ENCODE measurements around the gene FAM151A.
"Not testable (repeated sequence)": the region's sequence is repeated elsewhere in the genome, so short reads cannot be mapped to it uniquely, and the experiment has no call there.

Gene FAM151A

DNA sequence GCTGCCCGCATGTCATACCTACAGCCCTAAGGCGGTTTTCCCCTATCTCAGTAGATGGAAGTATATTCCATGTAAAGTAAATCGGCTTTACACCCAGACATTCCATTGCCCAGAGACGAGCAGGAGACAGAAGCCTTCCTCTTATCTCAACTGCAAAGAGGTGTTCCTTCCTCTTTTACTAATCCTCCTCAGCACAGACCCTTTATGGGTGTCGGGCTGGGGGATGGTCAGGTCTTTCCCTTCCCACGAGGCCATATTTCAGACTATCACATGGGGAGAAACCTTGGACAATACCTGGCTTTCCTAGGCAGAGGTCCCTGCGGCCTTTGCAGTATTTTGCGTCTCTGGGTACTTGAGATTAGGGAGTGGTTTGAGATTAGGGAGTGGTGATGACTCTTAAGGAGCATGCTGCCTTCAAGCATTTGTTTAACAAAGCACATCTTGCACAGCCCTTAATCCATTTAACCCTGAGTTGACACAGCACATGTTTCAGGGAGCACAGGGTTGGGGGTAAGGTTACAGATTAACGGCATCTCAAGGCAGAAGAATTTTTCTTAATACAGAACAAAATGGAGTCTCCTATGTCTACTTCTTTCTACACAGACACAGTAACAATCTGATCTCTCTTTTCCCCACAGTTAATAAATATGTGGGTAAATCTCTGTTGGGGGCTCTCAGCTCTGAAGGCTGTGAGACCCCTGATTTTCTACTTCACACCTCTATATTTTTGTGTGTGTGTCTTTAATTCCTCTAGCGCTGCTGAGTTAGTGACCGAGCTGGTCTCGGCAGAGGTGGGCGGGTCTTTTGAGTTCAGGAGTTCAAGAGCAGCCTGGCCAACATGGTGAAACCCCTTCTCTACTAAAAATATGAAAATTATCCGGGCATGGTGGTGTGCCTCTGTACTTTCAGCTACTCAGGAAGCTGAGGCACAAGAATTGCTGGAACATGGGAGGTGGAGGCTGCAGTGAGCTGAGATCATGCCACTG lies 13.4 kb upstream of the FAM151A start:
- not testable (repeated sequence) for DNase-seq

DNA sequence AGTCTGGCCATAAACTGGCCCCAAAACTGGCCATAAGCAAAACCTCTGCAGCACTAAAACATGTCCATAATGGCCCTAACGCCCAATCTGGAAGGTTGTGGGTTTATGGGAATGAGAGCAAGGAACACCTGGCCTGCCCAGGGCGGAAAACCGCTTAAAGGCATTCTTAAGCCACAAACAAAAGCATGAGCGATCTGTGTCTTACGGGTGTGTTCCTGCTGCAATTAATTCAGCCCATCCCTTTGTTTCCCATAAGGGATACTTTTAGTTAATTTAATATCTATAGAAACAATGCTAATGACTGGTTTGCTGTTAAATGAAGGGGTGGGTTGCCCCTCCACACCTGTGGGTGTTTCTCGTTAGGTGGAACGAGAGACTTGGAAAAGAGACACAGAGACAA lies 12.5 kb upstream of the FAM151A start:
- not testable (repeated sequence) for DNase-seq

DNA sequence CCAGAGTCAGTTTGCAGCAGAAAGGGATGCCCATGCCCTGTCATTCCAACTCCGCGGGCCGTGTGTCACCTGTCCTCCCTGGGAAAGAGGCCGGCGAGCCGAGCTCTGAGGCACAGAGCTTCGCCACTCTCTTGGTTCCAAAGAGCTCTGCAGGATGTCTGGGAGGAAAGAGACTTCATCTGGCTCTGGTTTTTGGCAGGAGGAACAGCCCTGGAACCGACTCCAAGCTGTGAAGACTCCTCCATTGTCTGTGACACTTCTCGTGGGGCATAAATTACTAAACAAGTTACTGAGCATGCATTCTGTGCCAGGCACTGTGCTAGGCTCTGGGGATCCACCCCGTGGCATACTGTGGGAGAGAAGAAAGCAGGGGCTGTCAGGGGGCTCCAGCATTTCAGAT lies 3.9 kb upstream of the FAM151A start:
- no peak for DNase-seq

DNA sequence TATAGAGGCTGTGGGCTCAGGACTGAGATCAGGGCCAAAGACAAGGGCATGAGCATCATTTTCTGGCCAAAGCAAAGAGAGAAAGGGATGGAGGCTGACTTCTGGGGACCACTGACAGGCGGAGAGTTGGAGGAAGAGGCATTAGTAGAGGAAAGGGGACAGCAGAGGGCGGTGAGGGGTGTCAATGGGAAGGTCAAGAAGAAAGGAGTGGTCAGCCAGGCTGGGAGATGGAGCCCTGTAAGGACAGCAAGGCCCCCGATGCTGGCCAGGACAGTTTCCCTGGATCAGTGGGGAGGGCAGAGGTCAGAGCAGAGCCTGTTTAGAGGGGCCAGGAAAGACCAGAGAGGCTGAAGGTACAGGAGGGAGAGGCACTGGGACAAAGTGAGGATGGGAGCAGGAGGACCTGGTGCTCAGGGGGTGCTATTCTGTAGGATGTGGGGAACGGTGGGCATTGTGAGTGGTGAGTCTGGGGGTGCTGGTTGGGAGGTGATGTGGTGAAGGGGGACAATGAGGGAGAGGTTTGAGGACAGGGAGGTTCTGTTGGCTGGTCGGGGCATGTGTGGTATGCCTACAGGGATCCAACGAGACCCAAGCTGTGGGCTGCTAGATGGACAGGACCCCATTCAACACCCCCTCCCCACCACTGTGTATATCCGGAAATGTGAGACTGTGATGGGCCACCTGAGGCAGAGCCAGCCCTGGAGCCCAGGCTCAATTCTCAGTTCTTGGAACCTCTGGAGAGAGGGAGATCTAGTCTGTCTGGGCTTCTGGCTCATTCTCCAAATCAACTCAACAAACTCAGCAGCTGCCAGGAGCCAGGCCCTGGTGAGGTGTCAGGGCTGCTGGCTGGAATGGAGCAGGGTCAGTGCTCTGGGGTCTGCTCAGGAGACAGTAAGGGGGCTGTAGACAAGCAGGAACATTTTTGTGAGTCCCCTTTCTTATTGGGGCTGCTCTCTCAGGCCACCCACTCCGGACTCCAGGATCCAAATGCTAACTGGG lies 1.4 kb upstream of the FAM151A start:
- no peak for DNase-seq

DNA sequence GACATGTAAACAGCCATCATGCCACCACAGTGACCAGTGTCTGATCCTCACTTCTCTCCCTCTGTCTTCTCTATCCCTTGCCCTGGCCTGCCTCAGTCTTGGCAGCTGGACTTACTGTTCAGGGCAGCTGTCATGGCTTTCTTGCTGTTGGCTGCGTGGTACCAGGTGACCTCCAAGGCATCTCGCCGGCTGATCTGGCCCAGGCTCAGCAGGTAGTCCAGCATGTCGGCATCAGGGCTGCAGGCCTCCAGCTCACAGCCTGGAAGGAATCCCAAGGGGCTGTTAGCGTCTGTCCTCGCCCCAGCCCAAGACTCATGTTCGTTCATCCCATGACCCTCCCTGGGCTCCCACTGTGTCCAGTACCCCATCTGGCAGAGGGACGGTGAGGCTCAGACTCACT lies 3.6 kb downstream of the FAM151A start:
- no peak for DNase-seq

DNA sequence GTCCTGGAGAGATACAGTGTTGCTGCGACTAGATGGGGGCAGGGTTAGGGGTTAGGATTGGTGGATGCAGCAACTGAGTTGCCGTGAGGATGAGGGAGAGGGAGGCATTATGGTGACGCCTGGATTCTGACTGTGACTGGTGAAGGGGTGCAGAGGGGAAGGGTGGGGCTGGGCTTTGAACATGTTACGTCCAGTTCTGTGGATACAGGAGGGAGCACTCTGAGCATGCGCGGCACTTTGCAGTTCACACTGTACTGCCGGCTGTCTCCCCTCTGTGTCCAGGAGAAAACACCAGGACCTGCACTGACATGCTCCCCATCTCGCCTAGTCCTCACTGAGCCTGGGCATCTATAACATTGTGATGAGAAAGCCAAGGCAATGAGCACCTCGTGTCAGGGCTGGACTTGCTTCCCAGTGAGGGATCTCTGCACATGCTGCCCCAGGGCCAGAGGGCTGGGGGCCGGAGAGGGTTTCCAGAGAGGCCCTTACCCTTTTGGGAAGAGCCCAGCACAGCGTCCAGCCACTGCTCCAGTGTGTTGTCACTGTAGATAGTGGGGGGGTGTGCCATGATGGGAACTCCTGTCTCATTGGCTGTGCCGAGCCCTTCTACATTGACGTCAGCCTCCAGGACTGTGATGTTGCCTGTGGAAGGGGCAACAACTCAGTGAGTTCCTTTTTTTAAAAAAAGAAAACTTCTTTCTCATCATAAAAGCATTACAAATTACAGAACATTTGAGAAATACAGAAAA lies 7.6 kb downstream of the FAM151A start:
- no peak for DNase-seq

DNA sequence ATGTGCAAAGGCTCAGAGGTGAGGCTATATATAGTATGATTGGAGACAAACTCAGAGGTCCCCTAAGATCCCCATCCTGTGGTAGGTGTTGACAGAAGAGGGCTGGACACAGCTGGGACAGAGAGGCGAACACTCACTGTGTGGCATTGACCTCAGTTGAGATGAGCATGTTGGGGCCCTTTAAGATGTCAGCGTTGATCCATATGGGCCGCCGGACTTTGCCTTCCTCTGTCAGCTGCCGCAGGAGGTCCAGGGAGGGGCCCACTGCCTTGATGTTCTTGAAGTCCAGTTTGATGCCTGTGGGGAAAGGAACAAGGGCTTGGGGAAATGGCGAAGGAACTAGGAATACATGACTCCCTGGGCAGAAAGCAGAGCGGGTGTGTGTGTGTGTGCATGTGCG lies 8.8 kb downstream of the FAM151A start:
- DNase-seq: no peak

DNA sequence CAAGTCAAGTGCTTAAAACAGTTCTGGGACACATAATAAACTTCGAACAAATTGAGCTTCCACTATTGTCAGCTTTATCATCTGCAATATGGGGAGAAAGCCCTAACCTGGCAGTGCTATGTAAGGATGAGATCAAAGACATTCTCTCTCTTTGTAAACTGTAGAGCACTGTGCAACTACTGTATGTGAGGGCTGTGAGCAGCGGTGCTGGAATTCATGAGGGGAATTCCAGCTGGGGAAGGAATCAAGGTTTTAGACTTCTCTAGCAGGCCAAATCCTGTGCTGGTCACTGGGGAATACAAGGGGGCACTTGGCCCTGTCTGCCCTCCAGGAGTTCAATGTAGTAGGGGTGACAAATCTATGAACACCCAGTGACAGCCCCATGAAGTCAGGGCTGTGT lies 9.3 kb downstream of the FAM151A start:
- DNase-seq: no peak

DNA sequence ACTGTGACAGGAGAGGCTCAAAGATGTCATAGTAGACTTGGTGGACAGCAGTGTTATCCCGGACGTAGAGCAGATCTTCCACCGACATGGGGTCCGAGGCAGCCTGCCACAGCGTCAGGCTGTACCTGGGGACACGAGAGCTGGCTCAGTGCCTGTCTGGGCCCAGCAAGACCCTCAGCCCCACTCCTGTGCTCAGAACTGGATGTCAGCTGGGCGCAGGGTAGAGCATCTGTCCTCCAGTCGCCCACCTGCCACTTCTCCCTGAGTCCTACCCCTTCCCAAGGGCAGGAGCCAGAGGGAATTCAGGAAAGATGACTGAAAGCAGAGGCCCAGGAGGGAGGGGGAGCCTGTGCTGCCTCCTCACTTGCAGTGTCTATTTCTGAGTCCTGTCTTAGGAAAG lies 11.7 kb downstream of the FAM151A start:
- DNase-seq: peak; percentile 17

DNA sequence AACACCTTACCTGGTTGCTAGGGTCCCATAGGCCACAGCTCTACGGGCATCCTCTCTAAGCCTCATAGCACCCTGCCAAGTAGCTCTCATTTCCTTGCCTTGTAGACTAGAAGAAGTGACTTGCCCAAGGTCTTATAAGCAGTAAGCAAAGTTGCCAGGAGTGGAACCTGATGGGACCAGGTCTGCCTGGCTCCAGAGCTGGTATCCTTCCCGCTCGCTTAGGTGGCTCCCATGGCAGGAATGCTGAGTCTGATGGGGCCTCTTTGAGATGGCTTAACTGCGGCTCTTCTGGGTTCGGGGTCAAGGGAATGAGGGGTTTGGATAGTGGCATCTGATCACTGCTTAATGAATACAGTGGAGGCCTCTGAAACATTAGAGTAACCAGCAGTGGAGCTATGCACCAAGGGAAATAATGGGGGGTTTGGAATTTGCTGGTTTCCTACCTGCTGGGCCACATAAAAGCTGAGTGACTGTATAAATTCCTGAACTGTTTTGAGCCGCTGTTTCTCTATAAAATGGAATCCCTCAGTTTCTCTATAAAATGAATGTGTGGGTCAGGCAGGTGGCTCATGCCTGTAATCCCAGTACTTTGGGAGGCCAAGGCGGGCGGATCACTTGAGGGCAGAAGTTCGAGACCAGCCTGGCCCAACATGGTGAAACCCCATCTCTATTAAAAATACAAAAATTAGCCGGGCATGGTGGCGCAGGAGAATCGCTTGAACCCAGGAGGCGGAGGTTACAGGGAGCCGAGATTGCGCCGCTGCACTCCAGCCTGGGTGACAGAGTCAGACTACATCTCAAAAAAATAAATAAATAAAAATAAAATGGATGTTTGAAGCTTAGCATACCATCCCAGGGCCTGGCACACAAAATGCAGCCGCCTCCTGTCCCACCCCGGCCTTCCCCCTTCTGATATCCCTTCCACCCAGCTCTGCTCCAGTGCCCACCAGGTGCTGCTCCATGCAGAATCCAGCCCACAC lies 12.4 kb downstream of the FAM151A start:
- DNase-seq: no peak

DNA sequence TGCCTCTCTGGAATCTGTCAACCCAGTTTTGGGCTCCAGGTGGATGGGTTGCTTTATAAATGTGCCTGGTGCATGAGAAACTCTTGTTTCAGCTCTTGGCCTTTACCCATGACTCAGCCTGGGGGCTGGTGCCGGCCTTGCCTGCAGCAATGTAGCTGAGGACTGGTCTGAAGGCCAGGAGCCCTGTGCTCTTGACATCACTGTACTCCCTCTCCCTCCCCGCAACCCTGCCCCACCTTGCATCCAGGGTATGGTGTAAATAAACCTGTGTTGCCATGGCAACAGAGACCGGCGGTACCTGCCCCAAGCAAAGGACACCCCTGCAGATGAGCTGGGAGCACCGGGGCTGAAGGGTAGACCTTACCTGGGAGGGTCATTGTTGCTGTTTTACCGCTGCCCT lies 13.3 kb downstream of the FAM151A start:
- DNase-seq: no peak

DNA sequence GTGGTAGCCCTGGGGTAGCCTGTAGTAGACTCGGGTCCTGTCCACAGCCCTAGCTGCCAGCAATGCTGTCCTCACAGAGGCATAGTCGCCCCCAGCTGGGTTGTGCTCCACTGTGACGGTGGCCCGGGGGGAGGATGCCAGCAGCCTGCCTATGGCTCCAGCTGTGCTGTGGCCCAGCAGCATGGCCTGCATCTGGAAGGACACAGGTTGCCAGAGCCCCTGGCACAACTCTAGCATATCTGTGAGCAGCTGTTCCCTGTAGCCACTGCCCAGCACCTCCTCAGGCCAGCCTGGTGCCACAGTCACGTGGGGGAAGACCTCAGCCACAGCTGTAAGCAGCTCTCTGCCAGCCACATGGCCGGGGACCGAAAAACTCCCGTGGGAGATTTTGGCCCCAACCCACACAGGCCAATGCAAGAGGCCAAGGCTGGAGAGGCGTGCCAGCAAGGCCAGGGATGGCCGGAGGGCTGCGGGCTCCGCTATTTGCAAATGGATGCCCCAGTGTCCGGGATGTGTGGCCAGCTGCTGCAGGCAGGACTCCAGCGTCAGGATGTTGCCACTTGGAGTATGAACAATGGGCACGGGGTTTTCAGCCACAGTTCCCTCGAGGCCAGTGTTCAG lies 13.9 kb downstream of the FAM151A start:
- DNase-seq: no peak

DNA sequence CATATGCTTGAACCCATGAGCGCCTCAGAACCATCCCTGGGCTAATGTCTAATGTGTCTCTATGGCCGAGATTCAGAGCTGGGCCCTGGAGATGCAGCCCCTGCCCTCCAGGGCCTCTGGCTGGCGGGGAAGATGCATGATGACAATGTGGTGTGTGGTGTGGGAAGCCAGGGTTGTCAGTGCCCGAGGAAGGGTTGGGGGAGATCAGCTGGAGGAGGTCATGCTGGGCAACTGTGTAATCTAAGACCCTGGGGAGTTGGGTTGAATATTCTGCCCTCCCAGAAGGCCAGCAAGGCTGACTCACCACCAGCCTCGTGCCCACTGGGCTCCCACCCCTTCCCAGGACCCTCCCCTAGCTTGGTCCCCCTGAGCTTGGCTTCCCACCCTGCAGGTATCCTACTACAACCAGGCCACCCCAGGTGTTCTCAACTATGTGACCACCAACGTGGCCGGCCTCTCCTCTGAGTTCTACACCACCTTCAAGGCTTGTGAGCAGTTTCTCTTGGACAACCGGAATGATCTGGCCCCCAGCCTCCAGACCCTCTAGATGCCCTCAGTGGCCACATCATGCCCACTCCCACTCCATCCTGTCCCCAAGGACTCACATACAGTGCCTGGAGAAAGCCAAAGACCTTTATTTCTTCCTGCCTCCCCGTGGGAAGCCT lies 14.6 kb downstream of the FAM151A start:
- DNase-seq: no peak

DNA sequence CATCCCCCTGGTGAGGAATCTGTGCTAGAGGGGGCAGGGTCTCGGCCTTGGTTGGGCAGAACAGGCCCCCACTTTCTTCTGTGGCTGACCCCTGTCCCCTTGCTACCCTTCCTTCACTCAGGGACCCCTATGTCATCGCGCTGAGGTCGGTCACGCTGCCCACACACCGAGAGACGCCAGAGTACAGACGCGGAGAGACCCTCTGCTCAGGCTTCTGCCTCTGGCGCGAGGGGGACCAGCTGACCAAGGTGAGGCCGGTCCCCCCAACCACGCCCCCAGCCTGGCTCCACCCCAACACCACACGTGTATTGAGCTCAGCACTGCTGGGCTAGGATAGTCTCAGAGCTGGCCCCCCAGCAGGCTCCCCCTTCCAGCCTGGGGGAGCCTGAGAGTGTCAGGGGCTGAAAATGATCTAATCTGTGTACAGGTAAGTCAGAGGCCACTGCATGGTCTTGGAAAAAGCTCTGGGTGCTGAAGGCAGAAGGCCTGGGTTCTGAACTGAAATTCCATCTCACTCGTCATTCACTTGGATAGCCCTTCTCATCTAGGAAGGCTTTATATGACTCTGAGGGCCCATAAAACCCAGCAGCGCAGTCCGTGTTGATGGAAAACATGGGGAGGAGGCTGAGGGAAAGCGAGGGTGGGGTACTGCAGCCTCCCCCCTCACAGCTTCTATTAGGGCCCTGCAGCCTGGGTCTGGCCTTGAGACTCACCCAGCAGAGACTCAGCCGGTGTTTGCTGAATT lies 15.3 kb downstream of the FAM151A start:
- no peak for DNase-seq

DNA sequence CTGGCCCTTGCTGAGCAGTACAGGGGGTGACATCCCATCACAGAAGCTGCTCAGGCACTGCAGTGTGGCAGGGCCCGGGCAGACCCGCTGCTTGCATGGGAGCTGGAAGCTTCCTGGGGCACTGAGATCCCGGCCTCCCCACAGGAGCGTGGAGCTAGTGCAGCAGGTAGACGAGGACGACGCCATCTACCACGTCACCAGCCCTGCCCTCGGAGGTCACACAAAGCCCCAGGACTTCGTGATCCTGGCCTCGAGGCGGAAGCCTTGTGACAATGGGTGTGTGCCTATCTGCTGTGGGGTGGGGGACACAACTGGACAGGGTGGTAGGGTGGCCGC lies 16.4 kb downstream of the FAM151A start:
- DNase-seq: no peak

DNA sequence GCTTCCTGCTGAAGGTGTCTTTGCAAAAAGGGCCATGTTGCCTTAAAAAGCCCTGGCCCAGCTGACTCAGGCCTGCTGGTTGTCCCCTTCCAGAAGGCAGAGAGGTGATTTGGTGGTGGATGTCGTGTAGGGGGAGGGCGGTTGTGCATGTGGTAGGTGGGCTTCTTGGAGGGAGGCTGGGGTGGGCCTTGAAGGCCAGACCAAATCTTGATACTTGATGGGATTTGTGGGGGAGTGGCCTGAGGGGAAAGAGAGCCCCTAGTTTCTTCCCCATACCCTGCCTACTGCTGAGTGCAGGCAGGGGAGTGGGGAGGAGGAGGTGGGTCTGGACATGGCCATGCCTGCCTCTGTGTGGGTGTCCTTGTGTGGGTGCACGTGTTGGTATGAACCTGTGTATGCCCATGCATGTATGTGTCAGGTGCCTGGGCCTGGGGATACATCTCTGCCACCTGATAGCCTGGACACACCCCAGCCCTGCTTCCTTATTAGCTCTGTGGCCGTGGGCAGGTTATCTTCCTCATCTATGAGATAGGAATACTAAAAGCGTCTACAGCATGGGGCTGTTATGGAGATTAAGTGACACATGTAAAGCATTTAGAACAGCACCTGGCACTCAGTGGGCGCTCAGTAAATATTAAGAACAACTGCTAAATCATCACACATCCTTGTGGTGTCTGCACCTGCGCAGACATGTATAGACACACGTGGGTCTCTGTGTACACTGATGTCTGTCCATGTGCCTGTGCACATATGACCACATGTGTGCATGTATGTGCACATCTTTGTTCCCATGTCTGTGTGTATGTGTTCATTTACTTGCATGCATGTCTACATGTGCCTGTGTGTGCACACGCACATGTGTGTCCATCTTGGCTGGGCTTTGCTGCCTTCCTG lies 17.0 kb downstream of the FAM151A start:
- DNase-seq: no peak

DNA sequence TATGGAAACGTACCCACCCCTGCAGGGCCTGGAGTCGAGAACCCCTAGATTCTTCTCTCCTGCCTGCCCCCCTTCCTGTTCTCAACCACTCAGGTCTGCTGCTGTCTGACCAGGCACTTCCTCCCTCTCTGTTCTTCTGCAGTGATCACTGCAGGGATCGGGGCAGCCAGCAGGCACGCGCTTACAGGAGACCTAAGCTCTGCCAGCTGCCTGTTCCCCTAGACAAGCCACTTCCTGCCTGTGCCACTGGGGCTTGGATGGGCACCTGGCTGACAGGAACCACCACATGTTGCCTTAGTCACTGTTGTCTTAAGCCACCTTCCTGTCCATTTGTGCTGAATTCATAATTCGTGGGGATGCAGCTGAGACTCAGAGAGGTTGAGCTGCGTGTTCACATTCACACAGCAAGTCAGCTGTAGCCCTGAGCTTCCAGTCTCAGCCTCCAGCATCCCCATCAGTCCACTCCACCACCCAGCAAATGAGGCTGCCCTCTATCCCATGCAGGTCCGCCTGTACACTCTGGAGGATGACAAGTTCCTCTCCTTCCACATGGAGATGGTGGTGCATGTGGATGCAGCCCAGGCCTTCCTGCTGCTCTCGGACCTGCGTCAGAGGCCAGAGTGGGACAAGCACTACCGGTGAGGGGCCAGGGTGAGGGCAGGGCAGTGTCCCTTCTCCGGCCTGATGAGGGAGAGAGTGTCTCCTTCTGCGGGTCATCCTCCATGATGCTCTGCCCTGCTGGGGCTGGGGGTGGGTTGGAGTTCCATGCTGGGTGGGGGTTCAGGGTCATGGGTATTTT lies 18.6 kb downstream of the FAM151A start:
- DNase-seq: no peak

DNA sequence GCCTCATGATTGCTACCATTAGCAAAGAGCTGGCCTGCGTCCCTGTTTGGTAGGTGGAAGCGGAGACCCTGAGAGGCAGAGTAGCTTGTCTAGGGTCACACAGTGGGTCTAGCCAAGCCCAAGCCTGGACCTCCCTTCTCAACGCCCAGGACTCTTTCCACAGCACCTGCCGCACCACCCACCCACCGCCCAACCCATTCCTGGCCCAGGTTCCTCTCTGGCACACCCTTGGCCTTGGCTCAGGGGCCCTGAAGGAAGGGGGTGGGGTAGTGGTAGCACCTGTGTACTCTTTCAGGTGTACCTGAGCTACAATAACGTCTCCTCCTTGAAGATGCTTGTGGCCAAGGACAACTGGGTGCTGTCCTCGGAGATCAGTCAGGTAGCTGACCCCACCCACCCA lies 19.3 kb downstream of the FAM151A start:
- no peak for DNase-seq
